ENCODE measurements around the gene TMEM256.

Gene TMEM256

GRCh38 chr17:7404737-7405349 lies 946 bp upstream of the TMEM256 start:
- H3K9ac ChIP-seq = no peak overlapping the region
- H3K4me1 ChIP-seq = peaks cover 11% of the 10 kb centered on the region
- H3K4me2 ChIP-seq (ENCODE audit: low read length) = peak overlapping the region; percentile 87
- H3K27ac ChIP-seq = peak overlapping the region; percentile 72
- TF ChIP-seq CTCF (IDR thresholded peaks at IDR 0.05) = no peak
- peak overlapping the region; percentile 65 for H3K4me3 ChIP-seq (ENCODE audit: low read depth, low read length)
- H3K9me3 ChIP-seq (ENCODE audit: control insufficient read depth, low read length) = no peaks in the 10 kb centered on the region
- no peaks in the 10 kb centered on the region for H3K36me3 ChIP-seq (ENCODE audit: control insufficient read depth, insufficient read depth, low read length)
- no peaks in the 10 kb centered on the region for H3K27me3 ChIP-seq (ENCODE audit: control insufficient read depth, insufficient read depth, low read length)
- peaks cover 3% of the 10 kb centered on the region for H3K79me2 ChIP-seq
- H2AFZ ChIP-seq = peak overlapping the region; percentile 81

- Histone ChIP-seq H2AFZ (peak overlapping the region; percentile 80), H3K27me3 (ENCODE audit: control insufficient read depth, insufficient read depth, low read length) (no peaks in the 10 kb centered on the region), H3K9me3 (ENCODE audit: control insufficient read depth, low read length) (no peaks in the 10 kb centered on the region), H3K9ac (no peak overlapping the region), H3K4me1 (peaks cover 11% of the 10 kb centered on the region), H3K79me2 (peaks cover 3% of the 10 kb centered on the region), H3K36me3 (ENCODE audit: control insufficient read depth, insufficient read depth, low read length) (no peaks in the 10 kb centered on the region), H3K4me3 (ENCODE audit: low read depth, low read length) (peak overlapping the region; percentile 90), H3K27ac (peak overlapping the region; percentile 72), H3K4me2 (ENCODE audit: low read length) (peak overlapping the region; percentile 87)
- no peak for TF ChIP-seq CTCF (IDR thresholded peaks at IDR 0.05)
These were observed 245 bp downstream of the TMEM256 start for GRCh38 chr17:7403727-7403976.

- peak overlapping the region; percentile 90 for H3K4me3 ChIP-seq (ENCODE audit: low read depth, low read length)
- H3K79me2 ChIP-seq = peaks cover 3% of the 10 kb centered on the region
- H3K36me3 ChIP-seq (ENCODE audit: control insufficient read depth, insufficient read depth, low read length) = no peaks in the 10 kb centered on the region
- H3K27ac ChIP-seq = peak overlapping the region; percentile 72
- TF ChIP-seq CTCF (IDR thresholded peaks at IDR 0.05) = no peak
- peaks cover 11% of the 10 kb centered on the region for H3K4me1 ChIP-seq
- H2AFZ ChIP-seq = peak overlapping the region; percentile 74
- peak overlapping the region; percentile 87 for H3K4me2 ChIP-seq (ENCODE audit: low read length)
- no peak overlapping the region for H3K9ac ChIP-seq
- no peaks in the 10 kb centered on the region for H3K27me3 ChIP-seq (ENCODE audit: control insufficient read depth, insufficient read depth, low read length)
- no peaks in the 10 kb centered on the region for H3K9me3 ChIP-seq (ENCODE audit: control insufficient read depth, low read length)
These were observed 712 bp downstream of the TMEM256 start for GRCh38 chr17:7403043-7403726.

GRCh38 chr17:7398612-7399011 lies 5.3 kb downstream of the TMEM256 start:
- Histone ChIP-seq H3K9me3 (ENCODE audit: control insufficient read depth, low read length) (no peaks in the 10 kb centered on the region), H3K4me2 (ENCODE audit: low read length) (no peak overlapping the region), H3K79me2 (peaks cover 3% of the 10 kb centered on the region), H2AFZ (no peak overlapping the region), H3K4me3 (ENCODE audit: low read depth, low read length) (no peak overlapping the region), H3K36me3 (ENCODE audit: control insufficient read depth, insufficient read depth, low read length) (no peaks in the 10 kb centered on the region), H3K27ac (no peak overlapping the region), H3K9ac (no peak overlapping the region), H3K4me1 (peaks cover 5% of the 10 kb centered on the region), H3K27me3 (ENCODE audit: control insufficient read depth, insufficient read depth, low read length) (no peaks in the 10 kb centered on the region)
- TF ChIP-seq CTCF (IDR thresholded peaks at IDR 0.05) = no peak

GRCh38 chr17:7396147-7396546 lies 7.8 kb downstream of the TMEM256 start:
- Histone ChIP-seq H3K9me3 (ENCODE audit: control insufficient read depth, low read length) (no peaks in the 10 kb centered on the region), H3K9ac (no peak overlapping the region), H2AFZ (no peak overlapping the region), H3K27me3 (ENCODE audit: control insufficient read depth, insufficient read depth, low read length) (no peaks in the 10 kb centered on the region), H3K4me2 (ENCODE audit: low read length) (no peak overlapping the region), H3K36me3 (ENCODE audit: control insufficient read depth, insufficient read depth, low read length) (no peaks in the 10 kb centered on the region), H3K27ac (no peak overlapping the region), H3K79me2 (peaks cover 2% of the 10 kb centered on the region), H3K4me3 (ENCODE audit: low read depth, low read length) (no peak overlapping the region), H3K4me1 (peaks cover 2% of the 10 kb centered on the region)
- TF ChIP-seq CTCF (IDR thresholded peaks at IDR 0.05) = no peak

Data from parathyroid adenoma (tissue), 2 donors.